ENCODE results near the gene NXPE3. TPM values are rescaled to one million over a fixed set of nuclear protein-coding genes. Genes with fewer than 3 reads are reported as not detected.

Gene NXPE3
- total RNA-seq, 1 experiment from 2014 or later = 21.0 TPM

DNA sequence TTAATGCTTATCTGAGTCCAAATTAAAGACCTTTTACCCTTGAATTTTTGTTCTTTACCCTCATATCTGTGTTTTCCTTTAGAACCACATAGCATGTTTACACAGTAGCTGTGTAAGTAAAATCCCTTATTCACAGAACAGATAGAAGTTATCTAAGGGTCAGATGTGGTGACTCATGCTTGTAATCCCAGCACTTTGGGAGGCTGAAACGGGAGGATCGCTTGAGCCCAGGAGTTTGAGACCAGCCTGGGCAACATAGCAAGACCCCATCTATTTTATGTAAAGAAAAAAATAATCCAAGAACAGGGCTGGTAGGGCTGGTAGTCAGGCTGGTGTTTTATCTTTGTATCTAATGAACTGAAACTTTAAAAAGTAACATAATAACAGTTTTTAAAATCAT, 23.2 kb downstream of the NXPE3 start:
- no peak for DNase-seq (ENCODE audit: low spot score)

DNA sequence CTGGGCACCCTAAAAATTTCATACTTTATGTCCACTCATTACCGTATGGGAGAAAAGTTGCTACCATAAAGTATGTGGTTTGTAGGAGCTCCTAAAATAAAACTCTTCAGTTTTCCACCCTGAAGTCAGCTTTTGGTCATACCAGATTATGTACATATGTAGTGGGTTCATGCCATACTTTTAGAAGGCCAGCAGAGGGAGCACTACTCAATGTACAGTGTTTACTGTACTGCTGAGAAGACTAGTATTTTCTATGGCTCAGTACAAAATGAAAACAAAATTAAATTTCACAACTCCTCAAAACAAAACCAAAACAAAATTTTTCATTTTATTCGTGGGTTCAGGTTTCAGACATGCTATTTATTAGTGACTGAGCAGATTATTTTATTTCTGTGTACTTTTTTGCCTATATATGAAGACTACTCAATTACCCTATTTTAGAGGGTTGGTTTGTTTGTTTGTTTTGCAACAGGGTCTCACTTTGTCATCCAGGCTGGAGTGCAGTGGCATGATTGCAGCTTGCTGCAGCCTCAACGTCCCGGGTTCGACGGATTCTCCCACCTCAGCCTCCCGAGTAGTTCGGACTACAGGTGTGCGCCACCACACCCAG, 24.3 kb downstream of the NXPE3 start:
- DNase-seq (ENCODE audit: low spot score) = peak; percentile 66

DNA sequence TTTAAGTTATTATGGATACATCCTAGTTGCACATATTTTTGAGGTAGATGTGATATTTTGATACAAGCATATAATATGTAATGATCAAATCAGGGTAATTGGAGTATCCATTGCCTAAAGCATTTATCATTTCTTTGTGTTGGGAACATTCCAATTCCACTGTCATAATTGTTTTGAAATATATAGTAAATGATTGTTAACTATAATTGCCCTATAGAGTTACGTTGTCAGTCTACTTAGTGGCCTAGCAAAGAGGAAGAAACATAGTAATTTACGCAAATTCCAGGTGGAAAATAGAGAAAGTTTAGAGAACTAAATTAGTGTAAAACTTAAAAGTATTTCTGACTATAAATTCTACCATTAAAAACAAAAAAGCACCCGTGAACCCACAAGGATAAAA, 24.9 kb downstream of the NXPE3 start:
- DNase-seq (ENCODE audit: low spot score) = no peak

DNA sequence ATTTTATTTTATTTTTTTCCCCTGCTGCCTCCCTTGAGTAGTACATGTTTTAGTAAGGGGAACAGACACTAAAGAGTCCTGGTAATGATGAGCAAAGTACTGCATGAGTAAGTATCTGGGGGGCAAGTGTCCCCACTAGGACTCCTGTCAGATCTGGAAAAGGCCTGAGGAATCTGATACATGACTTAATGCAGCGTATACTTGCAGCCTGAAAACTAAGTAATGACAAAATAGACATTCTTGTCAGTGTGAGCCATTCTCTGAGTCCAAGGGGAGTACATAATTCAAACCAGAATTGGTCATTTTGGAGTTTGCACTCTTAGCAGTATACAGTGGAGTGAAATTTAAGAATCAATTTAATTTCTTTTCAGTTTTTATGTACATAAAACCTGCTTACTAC, 27.5 kb downstream of the NXPE3 start:
- DNase-seq (ENCODE audit: low spot score) = no peak

DNA sequence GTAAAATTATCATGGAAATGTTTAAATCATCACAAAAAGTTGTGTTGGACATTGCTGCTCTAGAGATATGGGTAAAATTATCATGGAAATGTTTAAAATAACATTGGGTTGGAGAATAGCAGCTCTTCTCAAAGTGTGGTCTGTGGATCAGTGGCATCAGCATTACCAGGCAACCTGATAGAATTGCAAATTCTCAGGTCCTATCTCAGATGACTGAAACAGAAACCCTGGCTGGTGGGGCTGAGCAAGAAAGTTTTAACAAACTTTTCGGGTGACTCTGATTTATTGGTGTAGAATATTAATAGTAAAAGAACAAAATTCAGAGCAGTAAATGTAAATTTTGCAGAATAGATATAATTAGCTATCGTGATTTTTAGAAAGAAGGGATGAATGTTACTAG, 28.9 kb downstream of the NXPE3 start:
- no peak for DNase-seq (ENCODE audit: low spot score)

DNA sequence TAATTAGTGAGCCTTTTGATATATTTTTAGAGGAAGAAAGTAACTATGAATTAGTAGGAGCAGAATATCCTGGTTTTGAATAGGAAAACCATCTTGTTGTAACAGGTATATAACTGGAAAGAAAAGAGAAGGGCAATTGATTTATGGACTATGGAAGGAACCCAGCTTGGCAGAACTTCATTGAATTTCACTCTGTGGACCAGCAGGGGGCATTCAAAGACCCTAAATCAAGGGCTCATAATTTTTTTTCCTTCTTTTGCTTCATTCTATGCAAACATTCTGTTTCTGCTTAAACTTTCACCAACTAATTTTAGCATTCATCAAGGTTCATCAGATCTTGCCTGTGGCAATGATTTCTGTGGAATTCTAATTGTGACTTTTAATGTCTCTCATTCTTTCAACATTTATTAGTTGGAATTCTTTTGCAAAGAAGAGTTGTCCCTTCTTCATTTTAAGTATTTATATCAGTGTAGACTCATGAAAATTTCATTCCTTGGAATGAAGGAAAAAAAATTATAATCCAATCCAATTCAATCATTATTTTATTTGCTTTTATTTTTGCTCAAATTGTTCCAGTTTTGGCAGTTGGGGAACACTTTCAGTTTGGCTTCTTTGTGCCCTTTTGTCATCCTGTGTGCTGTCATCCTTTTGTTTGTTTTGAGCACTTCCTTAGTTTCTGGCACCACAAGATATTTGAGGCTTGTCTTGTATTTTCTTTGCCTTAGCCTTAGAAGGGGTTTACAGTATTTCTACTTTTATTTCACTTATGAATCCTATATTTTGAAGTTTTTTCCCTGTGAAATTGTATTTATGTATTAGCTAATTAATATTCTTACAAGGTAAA, 30.4 kb downstream of the NXPE3 start:
- peak; percentile 24 for DNase-seq (ENCODE audit: low spot score)

DNA sequence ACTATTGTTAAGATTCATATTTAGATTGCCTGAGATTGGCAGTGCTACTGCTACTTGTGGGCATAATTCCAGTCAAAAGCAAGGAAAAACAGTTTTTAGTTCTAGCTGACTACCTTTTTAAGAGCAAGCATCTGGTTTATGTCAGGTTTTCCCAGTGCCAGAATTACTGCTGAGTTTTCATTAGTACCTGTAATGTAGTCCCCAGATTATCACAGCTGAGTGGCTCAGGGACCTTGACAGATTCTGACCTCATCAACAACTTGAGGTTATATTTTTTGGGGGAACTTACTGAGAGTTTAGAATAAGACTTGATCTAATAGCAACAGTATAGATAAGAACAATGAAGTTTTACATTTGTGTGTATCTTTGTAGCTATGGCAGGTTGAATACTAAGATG, 31.0 kb downstream of the NXPE3 start:
- DNase-seq (ENCODE audit: low spot score) = no peak

DNA sequence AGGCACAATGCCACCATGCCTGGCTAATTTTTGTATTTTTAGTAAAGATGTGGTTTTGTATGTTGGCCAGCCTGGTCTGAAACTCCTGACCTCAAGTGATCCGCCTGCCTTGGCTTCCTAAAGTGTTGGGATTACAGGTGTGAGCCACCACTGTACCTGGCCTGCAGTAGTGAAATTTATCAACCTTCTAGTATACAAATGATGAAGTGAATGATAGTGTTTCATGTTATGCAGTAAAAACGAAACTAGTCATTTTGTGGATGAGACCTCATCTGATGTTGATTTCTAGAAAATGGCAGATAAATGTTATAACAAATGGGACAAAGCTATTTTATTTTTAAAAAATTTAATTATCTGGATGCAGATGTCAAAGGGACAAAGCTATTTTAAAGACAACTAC, 32.9 kb downstream of the NXPE3 start:
- DNase-seq (ENCODE audit: low spot score) = no peak

DNA sequence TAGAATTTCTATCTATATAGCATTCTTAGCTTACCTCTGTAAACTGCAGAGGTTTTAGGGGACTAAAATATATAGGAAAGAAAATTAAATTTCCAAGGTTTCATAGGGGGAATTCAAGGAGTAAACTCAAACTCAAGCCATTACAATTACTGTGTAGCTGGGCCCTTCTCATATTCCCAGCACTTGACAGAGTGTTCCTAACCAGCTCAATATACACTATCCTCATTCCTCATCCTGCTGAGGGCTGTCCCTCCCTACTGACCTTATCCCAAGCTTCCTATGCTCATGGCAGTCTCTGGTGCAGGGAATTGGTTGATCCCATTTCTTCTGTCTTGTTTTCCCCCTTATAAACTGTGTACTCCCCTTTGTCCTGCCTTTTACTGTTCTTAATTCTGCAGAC, 33.9 kb downstream of the NXPE3 start:
- no peak for DNase-seq (ENCODE audit: low spot score)

DNA sequence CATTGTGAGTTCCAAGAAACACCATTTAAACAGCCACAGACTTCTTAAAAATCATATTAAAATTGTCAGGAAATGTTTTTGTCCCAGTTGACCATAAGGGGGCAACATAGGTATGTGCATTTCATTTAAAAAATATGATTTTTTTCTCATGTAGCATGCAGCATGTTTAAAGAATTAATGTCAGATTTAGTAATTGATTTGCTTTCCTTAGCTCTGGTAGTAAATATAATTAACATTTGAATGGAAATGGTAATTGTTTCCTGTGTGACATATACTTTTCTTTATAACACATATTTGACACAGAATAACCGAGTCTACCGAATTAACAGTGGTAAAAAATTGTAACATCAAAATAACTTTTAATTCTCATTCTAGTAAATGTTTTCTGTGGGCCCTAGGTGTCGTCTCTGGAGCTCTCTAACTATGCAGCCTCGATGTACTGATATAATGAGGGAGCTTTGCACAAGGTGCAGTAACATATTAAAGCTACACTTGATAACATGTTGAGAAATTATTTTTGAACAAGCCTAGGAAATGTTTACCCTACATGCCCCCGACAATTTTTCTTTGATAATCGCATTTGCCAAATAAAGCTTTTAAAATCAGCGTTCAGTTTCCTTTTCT, 34.9 kb downstream of the NXPE3 start:
- no peak for DNase-seq (ENCODE audit: low spot score)

DNA sequence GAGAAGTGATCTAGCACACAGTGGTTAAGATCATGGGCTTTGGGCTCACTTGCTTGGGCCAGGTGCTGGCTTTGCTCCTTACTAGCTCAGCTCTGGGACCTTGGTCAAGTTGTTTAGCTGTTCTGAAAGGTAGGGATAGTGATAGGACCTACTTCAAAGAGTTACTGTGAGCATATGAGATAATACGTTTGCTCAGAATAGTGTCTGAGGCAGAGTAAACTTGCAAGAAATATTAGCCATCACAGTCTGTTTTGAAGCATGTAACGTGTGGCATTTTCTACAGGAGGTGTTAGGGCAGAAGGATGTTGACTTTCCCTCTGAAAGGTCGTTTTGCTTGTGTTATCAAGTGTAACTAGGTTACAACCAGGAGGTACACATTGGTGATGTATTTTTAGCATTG, 35.8 kb downstream of the NXPE3 start:
- DNase-seq (ENCODE audit: low spot score) = no peak

DNA sequence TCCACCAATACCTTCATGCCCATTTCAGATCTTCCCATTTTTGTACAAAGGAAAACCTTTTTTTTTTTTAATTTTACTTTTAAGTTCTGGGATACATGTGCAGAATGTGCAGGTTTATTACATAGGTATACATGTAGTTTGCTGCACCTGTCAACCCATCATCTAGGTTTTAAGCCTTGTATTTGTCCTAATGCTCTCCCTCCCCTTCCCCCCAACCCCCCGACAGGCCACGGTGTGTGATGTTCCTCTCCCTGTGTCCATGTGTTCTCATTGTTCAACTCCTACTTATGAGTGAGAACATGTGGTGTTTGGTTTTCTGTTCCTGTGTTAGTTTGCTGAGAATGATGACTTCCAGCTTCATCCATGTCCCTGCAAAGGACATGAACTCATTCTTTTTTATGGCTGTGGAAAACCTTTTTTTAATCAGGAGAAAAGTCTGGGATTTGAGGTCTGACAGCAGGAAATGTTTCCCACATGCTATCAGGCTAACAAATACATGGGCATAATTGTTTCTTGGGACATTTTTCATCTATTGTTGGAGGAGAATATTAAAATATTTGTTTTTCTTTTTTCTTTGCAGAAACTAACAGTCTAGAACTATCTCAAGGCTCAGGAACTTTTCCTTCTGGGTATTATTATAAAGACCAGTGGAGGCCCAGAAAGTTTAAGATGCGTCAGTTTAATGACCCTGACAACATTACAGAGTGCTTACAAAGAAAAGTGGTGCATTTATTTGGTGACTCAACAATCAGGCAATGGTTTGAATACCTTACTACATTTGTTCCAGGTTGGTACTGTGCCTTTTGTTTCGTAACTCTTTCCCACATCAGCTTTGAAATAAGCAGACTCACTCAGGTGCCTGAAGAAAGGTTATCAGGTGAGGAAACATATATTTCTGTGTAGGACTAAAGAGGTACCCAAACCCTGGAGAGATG, 37.5 kb downstream of the NXPE3 start:
- DNase-seq (ENCODE audit: low spot score) = no peak

DNA sequence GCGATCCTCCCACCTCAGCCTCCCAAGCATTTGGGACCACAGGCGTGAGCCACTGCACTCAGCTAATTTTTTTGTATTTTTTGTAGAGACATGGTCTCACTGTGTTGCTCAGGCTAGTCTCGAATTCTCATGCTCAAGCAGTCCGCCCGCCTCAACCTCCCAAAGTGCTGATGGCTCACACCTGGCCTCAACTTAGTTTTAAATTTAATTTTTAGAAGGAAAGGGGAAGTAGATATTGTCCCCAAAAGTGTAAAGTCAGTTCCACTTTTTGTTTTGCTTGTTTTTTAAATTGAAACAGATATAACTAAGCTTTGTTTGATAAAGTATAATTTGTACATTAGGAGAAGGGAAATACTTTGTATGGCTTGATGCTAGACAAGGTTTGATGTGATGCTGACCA, 39.0 kb downstream of the NXPE3 start:
- DNase-seq (ENCODE audit: low spot score) = no peak

DNA sequence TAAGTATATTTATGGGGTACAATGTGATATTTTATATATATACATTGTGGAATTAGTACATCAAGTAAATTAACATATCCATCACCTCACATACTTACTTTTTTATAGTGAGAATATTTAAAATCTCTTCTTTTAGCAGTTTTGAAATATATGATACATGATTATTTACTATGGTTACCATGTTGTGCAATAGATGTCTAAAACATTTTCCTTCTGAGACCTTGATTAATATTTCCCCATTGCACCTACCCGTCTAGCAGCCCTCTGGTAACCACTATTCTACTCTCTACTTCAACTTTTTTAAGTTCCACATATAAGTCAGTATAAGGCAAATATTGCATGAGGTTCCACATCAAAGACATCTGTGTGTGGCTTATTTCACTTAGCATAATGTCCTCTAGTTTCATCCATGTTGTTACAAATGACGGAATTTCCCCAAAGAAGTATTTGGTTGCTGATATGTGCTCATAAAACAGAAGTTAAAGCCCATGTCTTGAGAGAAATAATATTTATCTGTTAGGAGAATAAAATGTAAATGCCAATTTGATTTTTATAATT, 40.7 kb downstream of the NXPE3 start:
- DNase-seq (ENCODE audit: low spot score) = no peak

DNA sequence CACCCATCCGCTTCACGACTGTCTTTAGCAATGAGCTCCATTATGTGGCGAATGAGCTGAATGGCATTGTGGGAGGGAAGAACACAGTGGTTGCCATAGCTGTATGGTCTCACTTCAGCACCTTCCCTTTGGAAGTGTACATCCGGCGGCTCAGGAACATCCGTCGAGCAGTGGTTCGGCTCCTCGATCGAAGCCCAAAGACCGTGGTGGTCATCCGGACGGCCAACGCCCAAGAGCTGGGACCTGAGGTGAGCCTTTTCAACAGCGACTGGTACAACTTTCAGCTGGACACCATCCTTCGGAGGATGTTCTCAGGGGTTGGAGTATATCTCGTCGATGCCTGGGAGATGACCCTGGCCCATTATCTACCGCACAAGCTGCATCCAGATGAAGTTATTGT, 42.5 kb downstream of the NXPE3 start:
- DNase-seq (ENCODE audit: low spot score) = no peak

DNA sequence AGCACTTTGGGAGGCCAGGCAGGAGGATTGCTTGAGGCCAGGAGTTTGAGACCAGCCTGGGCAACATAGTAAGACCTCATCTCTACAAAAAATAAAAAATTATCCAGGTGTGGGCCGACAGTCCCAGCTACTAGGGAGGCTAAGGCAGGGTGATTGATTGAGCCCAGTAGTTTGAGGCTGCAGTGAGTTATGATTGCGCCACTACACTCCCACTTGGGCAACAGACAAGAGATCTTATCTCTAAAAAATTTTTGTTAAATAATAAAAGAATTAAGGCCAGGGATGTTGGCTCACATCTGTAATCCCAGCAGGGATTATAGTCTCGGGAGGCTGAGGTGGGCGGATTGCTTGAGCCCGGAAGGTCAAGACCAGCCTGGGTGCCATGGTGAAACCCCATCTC, 44.5 kb downstream of the NXPE3 start:
- DNase-seq (ENCODE audit: low spot score) = no peak

DNA sequence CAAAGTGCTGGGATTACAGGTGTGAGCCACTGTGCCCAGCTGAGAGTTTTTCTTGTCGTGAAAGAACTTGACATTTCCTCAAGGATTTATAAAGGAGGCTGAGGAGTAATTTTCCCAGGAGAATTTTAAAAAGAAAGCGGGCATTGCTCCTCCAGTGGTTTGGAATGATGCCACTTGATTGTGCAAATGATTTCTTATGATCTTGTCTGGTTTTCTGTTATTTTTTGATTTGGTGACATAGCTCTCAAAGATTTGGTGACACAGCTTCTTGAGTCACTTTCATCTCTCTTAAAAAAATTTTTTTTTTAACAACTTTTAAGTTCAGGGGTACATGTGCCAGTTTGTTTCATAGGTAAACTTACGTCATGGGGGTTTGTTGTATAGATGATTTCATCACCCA, 45.7 kb downstream of the NXPE3 start:
- DNase-seq (ENCODE audit: low spot score) = no peak

DNA sequence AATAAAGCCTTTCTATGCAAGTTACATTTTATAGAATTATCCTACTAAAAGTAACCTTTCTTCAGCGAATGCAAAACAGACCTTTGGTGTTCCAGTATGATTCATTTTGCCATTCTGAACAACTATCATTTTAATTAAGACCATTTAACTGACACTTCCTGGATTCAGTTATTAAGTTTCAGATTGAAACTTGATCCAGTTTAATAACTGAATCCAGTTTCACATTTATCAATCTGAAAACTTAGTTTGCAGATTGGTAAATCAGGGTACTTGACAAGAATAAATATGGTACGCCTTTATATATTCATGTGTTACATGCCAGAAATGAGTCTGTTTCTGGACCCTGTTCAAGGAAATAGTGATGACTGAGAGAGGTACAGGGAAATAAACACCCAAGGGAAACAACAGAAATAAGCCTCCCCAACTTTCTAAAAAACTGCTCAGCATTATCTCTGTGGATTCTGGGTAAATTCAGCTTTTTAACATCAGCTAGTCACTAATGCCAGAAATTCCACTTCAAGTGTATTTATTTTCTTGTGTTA, 47.0 kb downstream of the NXPE3 start:
- no peak for DNase-seq (ENCODE audit: low spot score)

DNA sequence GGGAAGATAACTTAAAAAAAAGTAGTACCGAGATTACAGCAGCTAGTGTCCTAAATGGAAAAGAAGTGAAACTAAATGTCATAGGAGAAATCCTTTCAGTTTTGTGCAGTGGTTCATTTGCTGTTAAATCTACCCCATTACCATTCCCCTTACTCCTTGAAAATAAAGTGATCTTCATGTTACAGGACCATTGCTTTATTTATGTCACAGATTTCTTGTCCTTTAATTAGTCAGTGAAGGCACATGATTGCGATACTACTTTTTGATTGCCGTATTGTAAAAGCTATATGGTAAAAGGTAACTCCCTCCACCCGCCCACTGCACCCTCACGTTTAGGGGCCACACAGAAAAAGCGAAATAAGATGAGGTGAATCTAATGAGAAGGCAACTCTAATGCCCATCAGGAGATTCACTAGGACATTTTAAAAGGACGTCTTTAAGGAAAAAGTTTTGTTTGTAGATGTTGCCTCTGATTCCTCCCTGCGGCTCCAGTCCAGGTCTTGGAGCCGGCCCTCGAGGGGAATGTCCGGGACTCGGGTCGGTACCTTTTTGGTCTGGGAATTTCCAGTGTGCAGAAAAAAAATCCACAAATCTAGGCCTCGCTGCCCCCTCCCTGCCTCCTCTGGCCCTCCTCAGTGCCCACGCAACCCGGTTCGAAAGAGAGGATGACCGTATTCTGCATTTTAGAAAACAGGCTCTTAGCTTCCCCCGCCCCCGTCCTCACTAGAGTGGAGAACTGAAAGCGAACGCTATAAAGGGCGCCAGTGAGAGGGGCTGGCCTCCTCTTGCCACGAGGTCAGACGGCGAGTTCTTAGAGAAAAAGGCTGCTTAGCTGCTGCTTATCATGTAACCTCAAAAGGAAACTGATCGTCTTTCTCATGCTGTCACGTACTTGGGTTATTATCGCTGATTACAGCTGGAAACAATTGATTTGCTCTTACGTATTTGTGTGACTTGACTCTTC, 48.5 kb downstream of the NXPE3 start:
- peak; percentile 62 for DNase-seq (ENCODE audit: low spot score)

DNA sequence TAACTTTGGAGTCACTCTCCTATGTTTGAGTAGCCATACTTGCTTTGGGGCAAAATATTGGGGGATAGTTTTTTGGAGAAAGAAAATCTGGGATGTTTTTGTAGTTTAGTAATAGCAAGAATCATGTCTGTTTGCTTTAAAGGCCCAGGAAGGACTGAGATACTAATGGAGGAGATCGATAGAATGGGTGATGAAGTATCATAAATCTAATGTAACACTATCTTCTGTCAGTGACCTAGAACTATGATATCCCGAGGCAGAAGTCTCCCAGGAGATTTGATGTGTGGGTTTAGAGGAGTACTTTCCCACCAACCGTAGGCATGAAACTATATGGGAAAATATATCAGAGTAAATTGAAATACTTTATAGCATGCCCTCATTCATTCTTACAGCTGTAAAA, 49.3 kb downstream of the NXPE3 start:
- DNase-seq (ENCODE audit: low spot score) = no peak

Data from H4 (cell line).